ENCODE results near the gene ZFAND2A.

- TF ChIP-seq CTCF (IDR thresholded peaks at IDR 0.05 in 2 of 3, conservative IDR thresholded peaks at IDR 0.05 in 1 of 3; ENCODE audit: borderline replicate concordance in 1 of 3, insufficient read depth in 1 of 3, low read depth in 2 of 3, low read length in 2 of 3) (no peak), SP1 (IDR thresholded peaks at IDR 0.05; ENCODE audit: low read depth) (no peak)
These were observed 38.5 kb downstream of the ZFAND2A start for GRCh38 chr7:1121476-1121875.

Data from HCT116 (cell line).